ENCODE data around the gene CYP19A1. TPM values are rescaled to one million over a fixed set of nuclear protein-coding genes. Genes with fewer than 3 reads are reported as not detected.

Gene CYP19A1
- total and polyA plus RNA-seq, 10 of the 15 experiments (the other 5 are each of a cell fraction or from before 2014, with no cell fraction given) = 0.08 to 1.8 (median 0.70) TPM

DNA sequence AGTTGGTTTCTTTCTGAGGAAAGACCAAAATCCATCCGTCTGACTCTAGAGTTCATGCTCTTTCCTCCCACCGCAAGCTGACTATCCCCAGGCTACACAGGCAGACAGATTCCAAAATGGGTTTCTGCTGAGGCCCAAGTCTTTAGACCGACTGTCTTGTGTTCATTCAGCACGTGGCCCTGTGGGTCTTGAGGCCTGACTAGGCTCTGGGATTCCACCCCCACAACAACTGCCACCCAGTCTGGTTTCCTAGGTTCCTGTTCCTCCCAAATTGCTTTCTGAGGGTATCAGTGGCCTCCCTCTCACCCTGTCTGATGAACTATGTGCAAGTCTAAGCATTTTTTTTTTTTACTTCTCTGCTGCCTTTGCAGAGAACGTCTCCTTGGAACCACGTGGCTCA lies 67.7 kb downstream of the CYP19A1 start:
- no TSS peak for BruUV-seq (replicated peaks)
- POLR2A ChIA-PET = no interaction called here
- no peaks in the 10 kb centered on the region; the same call in 1 of the 2 replicates for H4K20me1 ChIP-seq (ENCODE audit: control insufficient read depth, insufficient read depth)
- no peak overlapping the region for H3K9ac ChIP-seq (ENCODE audit: control insufficient read depth, insufficient read depth, low read length)
- TF ChIP-seq GABPA (IDR thresholded peaks at IDR 0.05; ENCODE audit: low read depth) = no peak
- no peak for TF ChIP-seq PML (IDR thresholded peaks at IDR 0.05; ENCODE audit: low read length)
- no peak for TF ChIP-seq BACH1 (IDR thresholded peaks at IDR 0.05; ENCODE audit: borderline replicate concordance)
- no peak for TF ChIP-seq FOS (IDR thresholded peaks at IDR 0.05; ENCODE audit: borderline replicate concordance, extremely low read depth, insufficient read length)
- TF ChIP-seq TBL1XR1 (IDR thresholded peaks at IDR 0.05; ENCODE audit: low read depth, low read length) = no peak
- TF ChIP-seq WRNIP1 (IDR thresholded peaks at IDR 0.05; ENCODE audit: borderline replicate concordance, low read depth, low read length) = no peak
- H3K4me2 ChIP-seq (ENCODE audit: control insufficient read depth, insufficient read depth) = no peak overlapping the region
- CTCF ChIA-PET = no interaction called here
- no peak overlapping the region for H3K4me3 ChIP-seq
- peaks cover 9 to 10% of the 10 kb centered on the region in 2 experiments for H3K27me3 ChIP-seq (replicated peaks in 1 of 2; ENCODE audit: control insufficient read depth in 2 of 2, insufficient read depth in 2 of 2, low read length in 1 of 2)
- H3K79me2 ChIP-seq (ENCODE audit: control insufficient read depth, insufficient read depth, low read length) = no peaks in the 10 kb centered on the region
- FAIRE-seq = no peak
- in situ Hi-C loops (cut with MboI) (no loop called here), intact Hi-C loops (cut with micrococcal nuclease; ENCODE audit: unreplicated experiment) (no loop called here)
- DNase-seq (ENCODE audit: low read depth, low spot score) = no peak
- SMC1A ChIA-PET (ENCODE audit: uncharacterized antibody, unreplicated experiment) = interaction anchor here (0.8 kb wide), 1 partner anchor 11 kb away, joined by 3 read pairs; no protein-coding TSS in a partner anchor
- no peak overlapping the region for H3K27ac ChIP-seq (ENCODE audit: control insufficient read depth, insufficient read depth)
- 31% methylated on average over 6 of the region's 6 CpGs for WGBS (ENCODE audit: insufficient coverage, insufficient replicate concordance, low lambda C conversion rate, missing lambda C conversion rate)
- no peaks in the 10 kb centered on the region for H3K4me1 ChIP-seq (ENCODE audit: control insufficient read depth, insufficient read depth, low read length)
- H3K9me3 ChIP-seq (replicated peaks; ENCODE audit: control insufficient read depth, insufficient read depth, low read length) = no peaks in the 10 kb centered on the region
- no peaks in the 10 kb centered on the region for H3K36me3 ChIP-seq (ENCODE audit: control insufficient read depth in 2 of 2, insufficient read depth in 2 of 2, low read length in 1 of 2)
- ATAC-seq = no peak
- no peak overlapping the region for H2AFZ ChIP-seq (ENCODE audit: control insufficient read depth, low read depth, low read length)
- RAD21 ChIA-PET (ENCODE audit: unreplicated experiment) = no interaction called here

DNA sequence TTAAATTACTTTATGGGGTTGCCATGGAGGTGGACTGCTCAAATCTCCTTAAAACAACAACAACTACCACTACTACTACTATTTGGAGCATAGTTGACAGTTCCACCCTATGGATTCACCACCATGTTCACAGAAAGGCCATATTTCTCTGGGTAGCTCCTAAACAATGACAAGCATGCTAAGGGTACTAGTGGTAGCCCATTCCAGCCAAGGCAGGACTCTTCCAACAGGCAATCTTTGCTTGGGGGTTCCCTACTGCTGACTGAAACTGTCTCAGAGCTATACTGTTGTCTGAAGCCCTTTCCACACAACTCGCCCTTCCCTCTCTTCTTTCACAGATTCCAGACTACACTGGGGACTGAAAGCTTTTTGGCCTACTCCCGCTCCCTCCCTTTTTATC lies 68.9 kb downstream of the CYP19A1 start:
- no peak overlapping the region for H3K27ac ChIP-seq (ENCODE audit: control insufficient read depth, insufficient read depth)
- H3K79me2 ChIP-seq (ENCODE audit: control insufficient read depth, insufficient read depth, low read length) = no peaks in the 10 kb centered on the region
- intact Hi-C loops (cut with micrococcal nuclease; ENCODE audit: unreplicated experiment) = no loop called here
- no peaks in the 10 kb centered on the region for H3K4me1 ChIP-seq (ENCODE audit: control insufficient read depth, insufficient read depth, low read length)
- RAD21 ChIA-PET (ENCODE audit: unreplicated experiment) = interaction anchor here (1.0 kb wide), 1 partner anchor 12 kb away, joined by 3 read pairs; no protein-coding TSS in a partner anchor
- FAIRE-seq = no peak
- WGBS (ENCODE audit: insufficient coverage, insufficient replicate concordance, low lambda C conversion rate, missing lambda C conversion rate) = 49% methylated on average over 2 of the region's 2 CpGs
- no peaks in the 10 kb centered on the region; the same call in 1 of the 2 replicates for H4K20me1 ChIP-seq (ENCODE audit: control insufficient read depth, insufficient read depth)
- H3K4me3 ChIP-seq = no peak overlapping the region
- CTCF ChIA-PET = interaction anchor here (1.2 kb wide), 1 partner anchor 107 kb away, joined by 4 read pairs; no protein-coding TSS in a partner anchor
- H3K9me3 ChIP-seq (replicated peaks; ENCODE audit: control insufficient read depth, insufficient read depth, low read length) = no peaks in the 10 kb centered on the region
- H3K4me2 ChIP-seq (ENCODE audit: control insufficient read depth, insufficient read depth) = no peak overlapping the region
- POLR2A ChIA-PET = no interaction called here
- no peak overlapping the region for H3K9ac ChIP-seq (ENCODE audit: control insufficient read depth, insufficient read depth, low read length)
- H2AFZ ChIP-seq (ENCODE audit: control insufficient read depth, low read depth, low read length) = no peak overlapping the region
- no peak for DNase-seq (ENCODE audit: low read depth, low spot score)
- SMC1A ChIA-PET (ENCODE audit: uncharacterized antibody, unreplicated experiment) = no interaction called here
- BruUV-seq (replicated peaks) = no TSS peak
- no peak for ATAC-seq
- in situ Hi-C loops (cut with MboI) = no loop called here
- peaks cover 11 to 12% of the 10 kb centered on the region in 2 experiments; a peak in 3 of 4 replicates for H3K27me3 ChIP-seq (replicated peaks in 1 of 2; ENCODE audit: control insufficient read depth in 2 of 2, insufficient read depth in 2 of 2, low read length in 1 of 2)
- H3K36me3 ChIP-seq (ENCODE audit: control insufficient read depth in 2 of 2, insufficient read depth in 2 of 2, low read length in 1 of 2) = no peaks in the 10 kb centered on the region
- TF ChIP-seq, protein P1, sequence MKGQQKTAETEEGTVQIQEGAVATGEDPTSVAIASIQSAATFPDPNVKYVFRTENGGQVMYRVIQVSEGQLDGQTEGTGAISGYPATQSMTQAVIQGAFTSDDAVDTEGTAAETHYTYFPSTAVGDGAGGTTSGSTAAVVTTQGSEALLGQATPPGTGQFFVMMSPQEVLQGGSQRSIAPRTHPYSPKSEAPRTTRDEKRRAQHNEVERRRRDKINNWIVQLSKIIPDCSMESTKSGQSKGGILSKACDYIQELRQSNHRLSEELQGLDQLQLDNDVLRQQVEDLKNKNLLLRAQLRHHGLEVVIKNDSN (IDR thresholded peaks at IDR 0.05; ENCODE audit: borderline replicate concordance, extremely low read length, insufficient read depth, low read depth, low read length) = no peak
- TF ChIP-seq, protein P2, sequence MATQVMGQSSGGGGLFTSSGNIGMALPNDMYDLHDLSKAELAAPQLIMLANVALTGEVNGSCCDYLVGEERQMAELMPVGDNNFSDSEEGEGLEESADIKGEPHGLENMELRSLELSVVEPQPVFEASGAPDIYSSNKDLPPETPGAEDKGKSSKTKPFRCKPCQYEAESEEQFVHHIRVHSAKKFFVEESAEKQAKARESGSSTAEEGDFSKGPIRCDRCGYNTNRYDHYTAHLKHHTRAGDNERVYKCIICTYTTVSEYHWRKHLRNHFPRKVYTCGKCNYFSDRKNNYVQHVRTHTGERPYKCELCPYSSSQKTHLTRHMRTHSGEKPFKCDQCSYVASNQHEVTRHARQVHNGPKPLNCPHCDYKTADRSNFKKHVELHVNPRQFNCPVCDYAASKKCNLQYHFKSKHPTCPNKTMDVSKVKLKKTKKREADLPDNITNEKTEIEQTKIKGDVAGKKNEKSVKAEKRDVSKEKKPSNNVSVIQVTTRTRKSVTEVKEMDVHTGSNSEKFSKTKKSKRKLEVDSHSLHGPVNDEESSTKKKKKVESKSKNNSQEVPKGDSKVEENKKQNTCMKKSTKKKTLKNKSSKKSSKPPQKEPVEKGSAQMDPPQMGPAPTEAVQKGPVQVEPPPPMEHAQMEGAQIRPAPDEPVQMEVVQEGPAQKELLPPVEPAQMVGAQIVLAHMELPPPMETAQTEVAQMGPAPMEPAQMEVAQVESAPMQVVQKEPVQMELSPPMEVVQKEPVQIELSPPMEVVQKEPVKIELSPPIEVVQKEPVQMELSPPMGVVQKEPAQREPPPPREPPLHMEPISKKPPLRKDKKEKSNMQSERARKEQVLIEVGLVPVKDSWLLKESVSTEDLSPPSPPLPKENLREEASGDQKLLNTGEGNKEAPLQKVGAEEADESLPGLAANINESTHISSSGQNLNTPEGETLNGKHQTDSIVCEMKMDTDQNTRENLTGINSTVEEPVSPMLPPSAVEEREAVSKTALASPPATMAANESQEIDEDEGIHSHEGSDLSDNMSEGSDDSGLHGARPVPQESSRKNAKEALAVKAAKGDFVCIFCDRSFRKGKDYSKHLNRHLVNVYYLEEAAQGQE (IDR thresholded peaks at IDR 0.05; ENCODE audit: low read depth, low read length) = no peak
- TF ChIP-seq SUZ12 (IDR thresholded peaks at IDR 0.05; ENCODE audit: unreplicated experiment) (no peak), POU2F2 (IDR thresholded peaks at IDR 0.05; ENCODE audit: borderline replicate concordance, low read depth, low read length) (no peak), MYB (IDR thresholded peaks at IDR 0.05; ENCODE audit: borderline replicate concordance, low read depth, low read length) (no peak), HDAC6 (IDR thresholded peaks at IDR 0.05; ENCODE audit: unreplicated experiment) (no peak), DPF2 (IDR thresholded peaks at IDR 0.05) (no peak), ZNF274 (IDR thresholded peaks at IDR 0.05; ENCODE audit: insufficient read depth, insufficient read length) (no peak)
